HG03039 (cell line): Measurements from ENCODE around the gene SGPP1.
"Not testable (repeated sequence)": the region's sequence is repeated elsewhere in the genome, so short reads cannot be mapped to it uniquely, and the experiment has no call there.

Experiments used
- ATAC-seq: cut with Tn5 transposase; IDR thresholded peaks from one replicate; pipeline ENCODE4 v1.9.1; 2021; ENCODE audit warnings: mild to moderate bottlenecking, moderate library complexity; ENCODE audit not compliant: unreplicated experiment

SGPP1 gene

GRCh38 chr14:63641473-63642228, 86.2 kb downstream of the SGPP1 start, which contains the start of gene WDR89:
TSS of gene WDR89 (minus strand) at chr14:63641871. CDS start at chr14:63599942, 41,929 bp downstream.
- peak; percentile 88 for ATAC-seq

GRCh38 chr14:63638493-63638892, 89.4 kb downstream of the SGPP1 start:
- ATAC-seq, result no peak

- not testable (repeated sequence) for ATAC-seq
These were observed 91.7 kb downstream of the SGPP1 start for GRCh38 chr14:63636094-63636635.
